ENCODE measurements around the gene SMPD2. TPM values are rescaled to one million over a fixed set of nuclear protein-coding genes. Genes with fewer than 3 reads are reported as not detected.

Gene SMPD2
- total and polyA plus RNA-seq, 7 donors: 2.1 to 9.6 (median 4.4) TPM

DNA sequence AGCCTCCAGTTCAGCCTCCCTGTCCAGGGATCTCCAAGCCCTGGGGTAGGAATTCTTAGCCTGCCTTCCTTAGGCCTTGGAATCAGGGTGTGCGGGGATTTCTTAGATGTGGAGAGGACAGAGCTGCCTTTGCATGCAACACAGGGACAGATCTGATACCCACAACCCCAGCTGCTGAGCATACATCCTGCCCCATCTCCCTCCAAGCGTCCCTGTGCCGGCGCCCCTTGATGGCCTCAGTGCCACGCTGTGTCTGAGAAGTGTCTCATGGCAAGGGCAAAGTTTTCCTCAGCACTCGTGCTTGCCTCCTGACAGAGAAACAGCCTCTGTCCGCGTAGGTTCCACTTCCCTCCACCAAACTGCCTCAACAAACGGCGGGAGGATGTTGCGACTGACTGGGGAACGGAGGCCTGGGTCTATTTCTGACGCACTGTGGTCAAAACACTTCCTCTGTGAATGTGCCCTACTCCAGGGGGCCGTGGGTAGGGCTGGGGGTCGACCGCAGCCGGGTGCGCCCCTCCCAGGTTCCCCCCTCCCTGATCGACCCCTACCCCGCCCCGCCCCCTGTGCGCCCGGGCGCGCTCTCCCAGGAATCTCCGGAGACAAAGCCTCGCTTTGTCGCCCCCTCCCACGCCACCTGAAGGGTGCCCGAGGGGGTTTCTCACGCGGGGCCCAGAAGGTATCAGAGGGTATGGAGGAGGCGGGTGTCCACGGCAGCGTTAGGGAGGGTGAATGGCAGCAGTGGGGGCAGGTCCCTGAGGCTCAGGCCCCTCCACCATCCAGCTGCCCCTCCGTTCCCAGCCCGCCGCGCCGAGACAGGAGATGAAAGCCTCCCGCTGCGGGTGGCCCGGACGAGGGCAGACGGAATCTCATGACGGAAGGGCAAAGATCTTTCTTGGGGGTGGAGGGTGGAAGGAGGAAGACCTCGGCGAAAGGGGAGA, 14.2 kb downstream of the SMPD2 start:
- DNase-seq (peak in 1 of 2 donors; percentile 66), ATAC-seq (peak in 2 of 4 donors; percentile 1 to 15)
- H3K4me3 ChIP-seq: peak overlapping the region; percentile 93
- H3K27me3 ChIP-seq (ENCODE audit: insufficient read depth in 3 of 3, low read length in 2 of 3): no peaks in the 10 kb centered on the region
- intact Hi-C loops (cut with DNase I): no loop called here
- H3K4me1 ChIP-seq: peaks cover 25% of the 10 kb centered on the region
- H3K36me3 ChIP-seq (ENCODE audit: insufficient read depth in 1 of 2, low read depth in 1 of 2): no peaks in the 10 kb centered on the region
- H3K27ac ChIP-seq: peak overlapping the region; percentile 61
- H3K9me3 ChIP-seq: no peaks in the 10 kb centered on the region
- TF ChIP-seq, protein P1, sequence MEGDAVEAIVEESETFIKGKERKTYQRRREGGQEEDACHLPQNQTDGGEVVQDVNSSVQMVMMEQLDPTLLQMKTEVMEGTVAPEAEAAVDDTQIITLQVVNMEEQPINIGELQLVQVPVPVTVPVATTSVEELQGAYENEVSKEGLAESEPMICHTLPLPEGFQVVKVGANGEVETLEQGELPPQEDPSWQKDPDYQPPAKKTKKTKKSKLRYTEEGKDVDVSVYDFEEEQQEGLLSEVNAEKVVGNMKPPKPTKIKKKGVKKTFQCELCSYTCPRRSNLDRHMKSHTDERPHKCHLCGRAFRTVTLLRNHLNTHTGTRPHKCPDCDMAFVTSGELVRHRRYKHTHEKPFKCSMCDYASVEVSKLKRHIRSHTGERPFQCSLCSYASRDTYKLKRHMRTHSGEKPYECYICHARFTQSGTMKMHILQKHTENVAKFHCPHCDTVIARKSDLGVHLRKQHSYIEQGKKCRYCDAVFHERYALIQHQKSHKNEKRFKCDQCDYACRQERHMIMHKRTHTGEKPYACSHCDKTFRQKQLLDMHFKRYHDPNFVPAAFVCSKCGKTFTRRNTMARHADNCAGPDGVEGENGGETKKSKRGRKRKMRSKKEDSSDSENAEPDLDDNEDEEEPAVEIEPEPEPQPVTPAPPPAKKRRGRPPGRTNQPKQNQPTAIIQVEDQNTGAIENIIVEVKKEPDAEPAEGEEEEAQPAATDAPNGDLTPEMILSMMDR (IDR thresholded peaks at IDR 0.05): no peak
- 9 to 17% (median 16%) methylated on average over 45 to 48 of the region's 48 CpGs for WGBS, 3 donors

DNA sequence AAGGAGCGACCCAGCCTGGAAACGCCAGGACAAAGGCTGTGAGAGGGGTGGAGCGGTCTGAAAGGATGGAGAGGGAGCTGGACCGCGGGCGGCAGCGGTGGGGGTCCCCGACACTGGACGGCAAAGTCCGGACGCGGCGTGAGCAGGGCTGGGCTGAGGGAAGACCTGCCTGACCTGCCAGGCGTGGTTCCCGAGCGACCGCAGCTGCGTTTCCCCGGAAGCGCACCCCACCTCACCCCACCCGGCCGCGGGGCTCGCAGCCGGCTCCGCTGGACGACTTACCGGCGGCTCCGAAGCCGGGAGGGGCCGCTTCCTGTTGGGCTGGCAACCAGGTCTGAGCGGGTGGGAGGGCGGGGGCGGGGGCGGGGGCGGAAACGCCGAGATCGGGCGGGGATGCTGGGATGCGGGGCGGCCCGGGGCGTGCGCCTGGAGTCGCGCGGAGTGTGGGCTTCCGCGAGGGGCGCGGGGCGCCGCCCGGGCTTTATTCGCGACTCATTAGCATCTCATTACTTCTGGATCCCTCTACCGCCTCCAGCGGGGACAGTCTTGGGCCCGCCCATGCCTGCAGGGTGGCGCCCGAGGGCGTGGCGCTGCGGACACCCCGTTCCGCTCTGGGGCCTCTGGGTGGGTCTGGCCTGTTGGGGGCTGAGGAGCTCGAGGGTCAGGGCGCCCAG, 15.1 kb downstream of the SMPD2 start, which contains the start of gene MICAL1:
Gene MICAL1 (minus strand): TSS at position 336 of the 674 bp plus-strand sequence. CDS start 1,576 bp downstream, outside the sequence.
- no peaks in the 10 kb centered on the region for H3K36me3 ChIP-seq (ENCODE audit: insufficient read depth in 1 of 2, low read depth in 1 of 2)
- peak within 1 kb of the TSS; percentile 83 for H3K27ac ChIP-seq
- WGBS, 3 donors: 0 to 1% (median 0%) methylated on average over 22 to 70 of the region's 70 CpGs
- TF ChIP-seq, protein P1 (IDR thresholded peaks at IDR 0.05): peak; percentile 35
- peak within 1 kb of the TSS; percentile 93 for H3K4me3 ChIP-seq
- intact Hi-C loops (cut with DNase I): no loop called here
- H3K27me3 ChIP-seq (ENCODE audit: insufficient read depth in 3 of 3, low read length in 2 of 3): no peaks in the 10 kb centered on the region
- peak; percentile 70 to 79 (median 78) for ATAC-seq
- peak; percentile 76 to 85 for DNase-seq
- peaks cover 25% of the 10 kb centered on the region for H3K4me1 ChIP-seq
- H3K9me3 ChIP-seq: no peaks in the 10 kb centered on the region

DNA sequence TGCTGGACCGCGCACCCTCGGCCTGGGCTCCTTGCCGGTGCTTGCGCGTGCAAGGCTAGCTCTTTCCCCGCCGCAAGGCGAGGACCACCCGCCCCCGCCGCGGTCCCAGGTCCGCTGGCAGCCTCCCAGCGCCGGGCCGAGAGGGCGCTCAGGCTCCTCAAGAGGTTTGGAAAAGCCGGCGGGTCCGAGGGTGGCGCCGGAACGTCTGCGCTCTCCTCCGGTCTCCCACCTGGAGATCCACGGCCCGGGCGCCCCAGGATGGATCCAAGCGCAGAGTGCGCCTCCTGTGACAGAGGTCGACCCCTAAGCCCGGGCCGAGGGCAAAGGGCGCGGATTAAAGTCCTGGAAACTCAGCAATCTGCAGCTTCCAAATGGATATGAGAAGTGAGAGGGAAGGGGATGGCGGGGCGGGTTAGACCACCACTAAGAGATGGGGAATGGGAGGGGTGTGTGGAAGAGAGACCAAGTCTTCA, 15.6 kb downstream of the SMPD2 start:
- WGBS, 3 donors: 5 to 6% (median 5%) methylated on average over 34 to 38 of the region's 38 CpGs
- H3K27ac ChIP-seq: peak overlapping the region; percentile 83
- DNase-seq: no peak
- peak; percentile 5 to 26 (median 19) for ATAC-seq
- H3K36me3 ChIP-seq (ENCODE audit: insufficient read depth in 1 of 2, low read depth in 1 of 2): no peaks in the 10 kb centered on the region
- intact Hi-C loops (cut with DNase I): no loop called here
- no peaks in the 10 kb centered on the region for H3K9me3 ChIP-seq
- peak overlapping the region; percentile 93 for H3K4me3 ChIP-seq
- no peaks in the 10 kb centered on the region for H3K27me3 ChIP-seq (ENCODE audit: insufficient read depth in 3 of 3, low read length in 2 of 3)
- TF ChIP-seq, protein P1 (IDR thresholded peaks at IDR 0.05): no peak
- H3K4me1 ChIP-seq: peaks cover 25% of the 10 kb centered on the region

DNA sequence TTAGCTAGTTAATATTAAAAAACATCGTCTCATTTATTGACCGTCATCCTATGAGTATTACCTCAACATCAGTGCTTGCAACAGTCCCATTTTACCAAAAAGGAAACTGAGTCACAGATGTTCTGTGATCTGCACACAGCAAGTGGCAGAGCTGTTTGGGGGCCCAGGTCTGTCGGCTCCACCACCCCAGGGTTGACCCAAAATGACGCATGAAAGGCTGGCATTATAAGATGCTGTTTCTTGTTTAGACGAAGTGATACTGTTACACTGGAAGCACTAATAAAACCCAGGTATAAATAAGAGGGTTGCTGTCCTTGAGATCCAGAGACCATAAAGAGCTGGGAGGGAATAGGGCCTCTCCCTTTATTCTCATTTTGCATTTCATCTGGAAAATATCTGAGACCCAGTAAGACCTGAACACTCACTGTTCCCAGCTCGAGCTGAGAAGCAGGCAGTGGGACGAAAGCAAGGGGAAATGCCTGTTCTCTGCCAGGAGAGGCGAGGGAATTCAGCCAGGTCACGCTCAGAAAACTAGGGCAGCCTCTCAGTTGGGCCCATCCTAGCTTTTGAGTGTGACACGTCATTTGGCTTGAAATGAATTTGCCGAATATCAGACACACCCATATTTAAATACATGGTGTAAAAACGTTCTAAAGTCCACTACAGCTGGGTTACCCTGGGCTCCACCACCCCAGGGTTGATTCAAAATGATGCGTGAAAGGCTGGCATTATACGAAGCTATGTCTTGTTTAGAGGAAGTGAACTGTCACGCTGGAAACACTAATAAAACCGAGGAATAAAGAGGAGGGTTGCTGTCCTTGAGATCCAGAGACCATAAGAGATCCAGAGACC, 16.4 kb downstream of the SMPD2 start:
- Histone ChIP-seq H3K9me3 (no peaks in the 10 kb centered on the region), H3K4me1 (peaks cover 25% of the 10 kb centered on the region), H3K4me3 (peak overlapping the region; percentile 93), H3K36me3 (ENCODE audit: insufficient read depth in 1 of 2, low read depth in 1 of 2) (peaks cover 0 to 1% of the 10 kb centered on the region in 2 donors), H3K27ac (peak overlapping the region; percentile 83), H3K27me3 (ENCODE audit: insufficient read depth in 3 of 3, low read length in 2 of 3) (no peaks in the 10 kb centered on the region)
- DNase-seq (peak; percentile 76 to 86), ATAC-seq (peak; percentile 30 to 81 (median 66))
- intact Hi-C loops (cut with DNase I): no loop called here
- 16 to 25% (median 23%) methylated on average over 16 of the region's 16 CpGs for WGBS, 3 donors
- TF ChIP-seq, protein P1 (IDR thresholded peaks at IDR 0.05): no peak

Data from psoas muscle (tissue), 8 donors.